ENCODE data around the gene IL1R1. TPM values are rescaled to one million over a fixed set of nuclear protein-coding genes. Genes with fewer than 3 reads are reported as not detected.

Gene IL1R1
- polyA plus RNA-seq, 3 donors: 1.8 to 2.7 (median 2.6) TPM

- Mint-ChIP-seq H3K27ac (peak overlapping the region in 1 of 7 donors; percentile 7), H3K4me3 (no peak overlapping the region), H3K4me1 (peaks cover 28% of the 10 kb centered on the region), H3K36me3 (no peaks in the 10 kb centered on the region), H3K9me3 (peaks cover 0 to 5% (median 0%) of the 10 kb centered on the region in 7 donors), H3K27me3 (ENCODE audit: low read depth in 3 of 3) (peaks cover 4 to 12% (median 5%) of the 10 kb centered on the region in 3 donors)
- Histone ChIP-seq H3K4me1 (ENCODE audit: control insufficient read depth in 1 of 2, insufficient read depth in 2 of 2, low read length in 2 of 2) (peaks cover 18 to 25% of the 10 kb centered on the region in 2 donors), H3K9ac (ENCODE audit: insufficient read depth, low read length, poor library complexity, severe bottlenecking) (no peak overlapping the region), H3K27me3 (ENCODE audit: control insufficient read depth in 2 of 2, insufficient read depth in 2 of 2, low read length in 2 of 2) (no peaks in the 10 kb centered on the region), H3K79me2 (ENCODE audit: insufficient read depth, low read length) (no peaks in the 10 kb centered on the region), H3K4me3 (replicated peaks in 1 of 3; ENCODE audit: low read depth in 2 of 3, low read length in 3 of 3) (no peak overlapping the region), H3K36me3 (replicated peaks in 1 of 2; ENCODE audit: control insufficient read depth in 1 of 2, insufficient read depth in 2 of 2, low read length in 2 of 2) (no peaks in the 10 kb centered on the region), H3K4me2 (replicated peaks; ENCODE audit: extremely low read depth, low read length, poor library complexity, severe bottlenecking) (no peak overlapping the region), H3K9me3 (replicated peaks in 1 of 2; ENCODE audit: control insufficient read depth in 1 of 2, insufficient read depth in 1 of 2, low read length in 2 of 2) (no peaks in the 10 kb centered on the region), H2AFZ (ENCODE audit: insufficient read depth, low read depth, low read length, poor library complexity, severe bottlenecking) (no peak overlapping the region), H3K27ac (ENCODE audit: low read depth in 1 of 2, low read length in 2 of 2) (no peak overlapping the region), H4K20me1 (ENCODE audit: insufficient read depth, low read length) (no peaks in the 10 kb centered on the region)
- TF ChIP-seq, protein P1, sequence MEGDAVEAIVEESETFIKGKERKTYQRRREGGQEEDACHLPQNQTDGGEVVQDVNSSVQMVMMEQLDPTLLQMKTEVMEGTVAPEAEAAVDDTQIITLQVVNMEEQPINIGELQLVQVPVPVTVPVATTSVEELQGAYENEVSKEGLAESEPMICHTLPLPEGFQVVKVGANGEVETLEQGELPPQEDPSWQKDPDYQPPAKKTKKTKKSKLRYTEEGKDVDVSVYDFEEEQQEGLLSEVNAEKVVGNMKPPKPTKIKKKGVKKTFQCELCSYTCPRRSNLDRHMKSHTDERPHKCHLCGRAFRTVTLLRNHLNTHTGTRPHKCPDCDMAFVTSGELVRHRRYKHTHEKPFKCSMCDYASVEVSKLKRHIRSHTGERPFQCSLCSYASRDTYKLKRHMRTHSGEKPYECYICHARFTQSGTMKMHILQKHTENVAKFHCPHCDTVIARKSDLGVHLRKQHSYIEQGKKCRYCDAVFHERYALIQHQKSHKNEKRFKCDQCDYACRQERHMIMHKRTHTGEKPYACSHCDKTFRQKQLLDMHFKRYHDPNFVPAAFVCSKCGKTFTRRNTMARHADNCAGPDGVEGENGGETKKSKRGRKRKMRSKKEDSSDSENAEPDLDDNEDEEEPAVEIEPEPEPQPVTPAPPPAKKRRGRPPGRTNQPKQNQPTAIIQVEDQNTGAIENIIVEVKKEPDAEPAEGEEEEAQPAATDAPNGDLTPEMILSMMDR (IDR thresholded peaks at IDR 0.05): no peak
- DNase-seq: no peak
- intact Hi-C loops (cut with micrococcal nuclease): no loop called here
- WGBS (ENCODE audit: insufficient coverage): 96% methylated on average over 4 of the region's 6 CpGs
Observed at GRCh38 chr2:102117472-102117858, 25.1 kb upstream of the IL1R1 start.

DNA sequence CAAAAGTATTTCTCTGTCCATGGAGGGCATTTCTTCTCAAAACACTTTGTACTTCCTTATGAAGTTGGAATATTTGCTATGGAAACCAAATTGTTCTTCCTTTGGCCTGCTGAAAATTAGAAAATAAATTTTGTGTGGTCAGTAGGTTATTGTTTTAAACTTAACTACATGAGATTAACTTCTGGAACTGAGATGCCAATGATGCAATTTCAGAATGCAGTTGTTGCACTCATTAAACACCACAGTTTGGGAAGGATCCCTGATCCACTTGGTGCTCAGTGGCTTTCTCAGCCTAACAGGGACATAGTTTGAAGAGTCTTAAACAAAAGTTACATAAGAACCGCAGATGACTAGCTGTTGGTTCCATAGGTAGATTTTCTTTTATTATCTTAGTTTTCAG lies 23.3 kb upstream of the IL1R1 start:
- Mint-ChIP-seq H3K27ac (no peak overlapping the region), H3K9me3 (peaks cover 0 to 3% (median 0%) of the 10 kb centered on the region in 7 donors), H3K27me3 (ENCODE audit: low read depth in 3 of 3) (peaks cover 0 to 12% (median 5%) of the 10 kb centered on the region in 3 donors), H3K4me1 (peaks cover 28% of the 10 kb centered on the region), H3K36me3 (no peaks in the 10 kb centered on the region), H3K4me3 (no peak overlapping the region)
- Histone ChIP-seq H3K79me2 (ENCODE audit: insufficient read depth, low read length) (no peaks in the 10 kb centered on the region), H3K9me3 (replicated peaks in 1 of 2; ENCODE audit: control insufficient read depth in 1 of 2, insufficient read depth in 1 of 2, low read length in 2 of 2) (no peaks in the 10 kb centered on the region), H3K27ac (ENCODE audit: low read depth in 1 of 2, low read length in 2 of 2) (no peak overlapping the region), H3K4me1 (ENCODE audit: control insufficient read depth in 1 of 2, insufficient read depth in 2 of 2, low read length in 2 of 2) (peaks cover 18 to 25% of the 10 kb centered on the region in 2 donors), H3K9ac (ENCODE audit: insufficient read depth, low read length, poor library complexity, severe bottlenecking) (no peak overlapping the region), H2AFZ (ENCODE audit: insufficient read depth, low read depth, low read length, poor library complexity, severe bottlenecking) (no peak overlapping the region), H4K20me1 (ENCODE audit: insufficient read depth, low read length) (no peaks in the 10 kb centered on the region), H3K27me3 (ENCODE audit: control insufficient read depth in 2 of 2, insufficient read depth in 2 of 2, low read length in 2 of 2) (no peaks in the 10 kb centered on the region), H3K4me3 (replicated peaks in 1 of 3; ENCODE audit: low read depth in 2 of 3, low read length in 3 of 3) (no peak overlapping the region), H3K36me3 (replicated peaks in 1 of 2; ENCODE audit: control insufficient read depth in 1 of 2, insufficient read depth in 2 of 2, low read length in 2 of 2) (no peaks in the 10 kb centered on the region), H3K4me2 (replicated peaks; ENCODE audit: extremely low read depth, low read length, poor library complexity, severe bottlenecking) (no peak overlapping the region)
- TF ChIP-seq, protein P1 (IDR thresholded peaks at IDR 0.05): no peak
- DNase-seq: no peak
- intact Hi-C loops (cut with micrococcal nuclease): no loop called here
- no CpG with 5 or more reads among the region's 1 CpG for WGBS (ENCODE audit: insufficient coverage)

Data from CD14-positive monocyte (primary cell).